Parathyroid adenoma (tissue), 2 donors: ENCODE data around the gene KRT222.

Source experiments
- H2AFZ ChIP-seq: fragments of 300-600 bp; sonication (generic); one replicate; pipeline ENCODE4 v1.7.0; 2017; ENCODE audit warnings: antibody characterized with exemption, mild to moderate bottlenecking
- H3K27ac ChIP-seq: fragments of 300-600 bp; sonication (generic); one replicate; pipeline ENCODE4 v1.7.0; 2017
- H3K27me3 ChIP-seq: fragments of 300-600 bp; sonication (generic); one replicate; pipeline ENCODE4 v1.7.0; 2017; ENCODE audit warnings: low read length; ENCODE audit not compliant: control insufficient read depth, insufficient read depth
- H3K36me3 ChIP-seq: fragments of 300-600 bp; sonication (generic); one replicate; pipeline ENCODE4 v1.7.0; 2017; ENCODE audit warnings: low read length; ENCODE audit not compliant: control insufficient read depth, insufficient read depth
- H3K4me1 ChIP-seq: fragments of 300-600 bp; sonication (generic); one replicate; pipeline ENCODE4 v1.7.0; 2017; ENCODE audit warnings: control low read depth
- H3K4me2 ChIP-seq: fragments of 300-600 bp; sonication (generic); one replicate; pipeline ENCODE4 v1.7.0; 2017; ENCODE audit warnings: low read length
- H3K4me3 ChIP-seq: fragments of 300-600 bp; sonication (generic); one replicate; pipeline ENCODE4 v1.7.0; 2017; ENCODE audit warnings: low read depth, low read length
- H3K79me2 ChIP-seq: fragments of 300-600 bp; sonication (generic); one replicate; pipeline ENCODE4 v1.7.0; 2017; ENCODE audit warnings: control low read depth
- H3K9ac ChIP-seq: fragments of 300-600 bp; sonication (generic); one replicate; pipeline ENCODE4 v1.7.0; 2017; ENCODE audit warnings: mild to moderate bottlenecking
- H3K9me3 ChIP-seq: fragments of 300-600 bp; sonication (generic); one replicate; pipeline ENCODE4 v1.7.0; 2017; ENCODE audit warnings: low read length; ENCODE audit not compliant: control insufficient read depth
- CTCF ChIP-seq: fragments of 300-600 bp; sonication (generic); IDR thresholded peaks from one replicate; pipeline ENCODE4 v1.7.0; 2017; ENCODE audit warnings: antibody characterized with exemption, mild to moderate bottlenecking
- donor health status: primary hyperparathyroidism.

KRT222 gene

GRCh38 chr17:40612599-40613244, 52.3 kb downstream of the KRT222 start:
- no peak for TF ChIP-seq CTCF
- no peak overlapping the region for H3K27ac ChIP-seq

GRCh38 chr17:40611840-40612474, 53.0 kb downstream of the KRT222 start:
- no peak for TF ChIP-seq CTCF
- Histone ChIP-seq H2AFZ (no peak overlapping the region), H3K4me3 (no peak overlapping the region), H3K79me2 (no peaks in the 10 kb centered on the region), H3K4me1 (no peaks in the 10 kb centered on the region), H3K27ac (no peak overlapping the region), H3K36me3 (no peaks in the 10 kb centered on the region), H3K9me3 (no peaks in the 10 kb centered on the region), H3K9ac (no peak overlapping the region), H3K4me2 (no peak overlapping the region), H3K27me3 (no peaks in the 10 kb centered on the region)

More at GRCh38 chr17:40612599-40613244, 52.3 kb downstream of the KRT222 start:
- Histone ChIP-seq H2AFZ (no peak overlapping the region), H3K27me3 (no peaks in the 10 kb centered on the region), H3K4me3 (no peak overlapping the region), H3K9ac (no peak overlapping the region), H3K4me2 (no peak overlapping the region), H3K4me1 (no peaks in the 10 kb centered on the region), H3K36me3 (no peaks in the 10 kb centered on the region), H3K9me3 (no peaks in the 10 kb centered on the region), H3K79me2 (no peaks in the 10 kb centered on the region)

GRCh38 chr17:40610359-40610758, 54.6 kb downstream of the KRT222 start:
- no peak overlapping the region for H3K9ac ChIP-seq
- H3K27me3 ChIP-seq: no peaks in the 10 kb centered on the region
- no peaks in the 10 kb centered on the region for H3K79me2 ChIP-seq
- no peak overlapping the region for H3K4me2 ChIP-seq
- H3K9me3 ChIP-seq: no peaks in the 10 kb centered on the region
- no peak overlapping the region for H3K4me3 ChIP-seq
- no peak for TF ChIP-seq CTCF
- H2AFZ ChIP-seq: no peak overlapping the region
- H3K4me1 ChIP-seq: no peaks in the 10 kb centered on the region
- no peak overlapping the region for H3K27ac ChIP-seq
- no peaks in the 10 kb centered on the region for H3K36me3 ChIP-seq

GRCh38 chr17:40608061-40608581, 56.9 kb downstream of the KRT222 start:
- Histone ChIP-seq H3K27me3 (no peaks in the 10 kb centered on the region), H3K4me1 (no peaks in the 10 kb centered on the region), H3K27ac (no peak overlapping the region), H3K9ac (no peak overlapping the region), H3K9me3 (no peaks in the 10 kb centered on the region), H2AFZ (no peak overlapping the region), H3K4me2 (no peak overlapping the region), H3K36me3 (no peaks in the 10 kb centered on the region), H3K4me3 (no peak overlapping the region), H3K79me2 (no peaks in the 10 kb centered on the region)
- TF ChIP-seq CTCF: no peak
